Ramos (cell line): ENCODE results near the gene C3orf20.
"Not testable (repeated sequence)": the region's sequence is repeated elsewhere in the genome, so short reads cannot be mapped to it uniquely, and the experiment has no call there.

Source experiments
- in situ Hi-C: fragments of 300-500 bp; cut with MboI; formaldehyde crosslinking; loops from one replicate; pipeline ENCODE4 v1.14.3; 2022; ENCODE audit warnings: low sequenced_read_pairs; ENCODE audit not compliant: unreplicated experiment

The C3orf20 gene

DNA sequence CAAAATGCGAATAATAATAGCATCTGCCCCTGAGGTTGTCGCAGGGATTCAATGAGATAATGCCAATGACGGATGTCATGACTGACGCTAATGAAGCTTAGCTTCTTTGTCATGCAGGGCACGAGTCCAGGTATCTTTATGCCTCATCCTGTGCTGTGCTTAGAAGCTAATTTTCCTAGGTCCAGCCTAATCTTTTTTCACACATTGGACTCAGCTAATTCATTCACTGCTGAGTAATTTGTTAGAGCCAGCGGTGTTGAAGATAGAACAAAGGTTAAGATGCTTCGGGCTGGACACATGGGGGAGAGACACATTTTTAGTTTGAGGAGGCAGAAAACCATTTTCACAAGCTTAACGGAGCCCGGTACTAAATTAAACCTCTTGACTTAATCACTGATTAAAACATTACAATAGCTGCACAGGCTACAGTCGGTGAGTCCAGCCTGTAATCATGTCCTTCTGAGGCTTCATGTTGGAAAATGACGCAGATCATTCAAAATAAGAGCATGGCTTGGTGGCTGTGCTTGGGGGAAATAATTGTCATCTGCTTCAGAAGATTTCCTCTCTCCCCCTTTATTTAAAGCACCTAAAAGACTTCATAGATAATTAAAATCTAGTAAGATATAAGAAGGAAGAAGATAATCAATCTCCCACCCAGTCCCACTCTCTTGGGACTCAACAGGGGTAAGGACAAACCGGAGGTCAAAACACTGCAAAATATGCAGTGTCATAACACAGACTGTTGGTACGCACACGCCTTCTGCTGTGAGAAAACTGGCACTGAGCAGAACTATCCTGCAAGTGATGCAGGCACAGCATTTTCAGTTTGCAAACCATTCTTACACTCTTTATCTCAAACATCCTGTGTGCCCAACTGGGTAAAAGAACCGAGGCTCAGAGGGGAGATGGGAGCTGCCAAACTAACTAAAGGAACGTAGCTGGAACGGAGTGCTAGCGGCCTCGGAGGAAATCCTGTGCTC lies 26.7 kb upstream of the C3orf20 start:
- in situ Hi-C loops, result no loop called here

DNA sequence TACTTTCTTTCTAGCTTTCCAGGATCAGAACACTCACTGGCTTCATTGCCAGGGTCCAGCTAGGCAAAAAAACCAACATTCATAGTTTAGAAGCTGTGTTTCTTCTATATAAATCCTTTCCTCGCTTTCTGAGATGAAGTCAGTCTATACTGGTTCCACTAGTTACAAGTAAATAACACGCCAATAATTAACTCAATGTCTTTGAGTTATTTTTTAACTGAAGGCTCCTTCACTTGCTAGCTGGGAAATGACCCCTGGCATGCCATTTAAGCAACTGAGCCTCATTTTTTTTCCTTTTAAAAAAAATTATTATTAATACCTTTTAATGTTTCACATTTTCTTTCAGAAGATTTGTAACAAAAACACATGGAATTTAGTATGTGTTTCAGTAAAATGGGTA lies 25.5 kb upstream of the C3orf20 start:
- in situ Hi-C loops, result no loop called here

DNA sequence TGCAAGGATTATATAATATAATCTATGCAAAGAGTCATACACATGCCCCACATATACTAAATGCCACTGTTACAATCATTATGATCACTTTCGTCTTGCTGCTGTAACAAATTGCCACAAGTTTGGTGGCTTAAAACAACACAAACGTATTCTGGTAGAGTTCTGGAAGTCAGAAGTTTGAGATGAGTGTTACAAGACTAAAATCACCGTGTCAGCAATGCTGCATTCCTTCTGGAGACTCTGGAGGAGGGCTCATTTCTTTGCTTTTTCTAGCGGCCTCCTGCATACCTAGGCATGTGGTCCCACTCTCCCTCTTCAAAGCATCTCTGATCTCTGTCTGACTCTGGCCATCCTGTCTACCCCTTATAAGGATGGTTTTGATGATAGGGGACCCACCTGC lies 24.7 kb upstream of the C3orf20 start:
- in situ Hi-C loops, result no loop called here

DNA sequence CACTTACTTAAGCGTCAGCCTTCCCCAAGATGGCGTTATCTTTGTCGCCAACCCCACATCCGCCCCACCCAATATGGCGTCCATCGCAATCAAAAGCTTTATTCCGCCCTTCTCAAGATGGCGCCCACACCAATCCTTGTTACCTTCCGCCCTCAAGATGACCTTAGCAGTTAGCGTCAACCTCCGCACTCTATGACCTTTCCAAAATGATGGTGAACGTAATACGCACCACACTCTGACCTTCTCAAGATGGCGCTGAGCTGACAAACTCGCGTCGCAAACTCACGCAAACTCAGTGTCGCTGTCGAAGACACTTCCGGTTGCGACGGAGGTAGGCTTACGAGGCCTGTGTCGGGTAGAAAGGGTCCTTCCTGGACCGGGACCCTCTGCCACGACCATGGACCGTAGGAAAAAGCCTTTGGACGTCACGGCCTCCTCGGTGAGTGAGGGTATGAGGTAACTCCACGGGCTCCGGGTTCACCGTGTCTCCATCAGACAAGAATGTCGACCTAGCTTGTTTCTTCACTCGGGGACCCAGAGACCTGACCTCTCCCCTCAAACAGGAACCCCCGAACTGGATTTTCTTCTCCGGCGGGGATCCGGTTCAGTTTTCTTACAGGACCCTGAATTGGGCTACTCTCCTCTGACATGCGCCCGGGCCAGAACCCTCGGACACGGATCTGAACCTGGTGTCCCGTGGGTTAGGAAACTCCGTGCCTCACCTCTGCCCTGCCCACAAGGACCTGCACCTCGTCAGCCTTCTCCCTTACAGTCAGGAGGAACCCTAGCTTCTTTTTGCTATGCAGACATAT lies 23.3 kb upstream of the C3orf20 start, which contains the start of gene CCDC174:
TSS of gene CCDC174 (plus strand) at position 323 of the 812 bp plus-strand sequence. CDS start at position 398, 75 bp downstream.
- in situ Hi-C loops, result no loop called here

DNA sequence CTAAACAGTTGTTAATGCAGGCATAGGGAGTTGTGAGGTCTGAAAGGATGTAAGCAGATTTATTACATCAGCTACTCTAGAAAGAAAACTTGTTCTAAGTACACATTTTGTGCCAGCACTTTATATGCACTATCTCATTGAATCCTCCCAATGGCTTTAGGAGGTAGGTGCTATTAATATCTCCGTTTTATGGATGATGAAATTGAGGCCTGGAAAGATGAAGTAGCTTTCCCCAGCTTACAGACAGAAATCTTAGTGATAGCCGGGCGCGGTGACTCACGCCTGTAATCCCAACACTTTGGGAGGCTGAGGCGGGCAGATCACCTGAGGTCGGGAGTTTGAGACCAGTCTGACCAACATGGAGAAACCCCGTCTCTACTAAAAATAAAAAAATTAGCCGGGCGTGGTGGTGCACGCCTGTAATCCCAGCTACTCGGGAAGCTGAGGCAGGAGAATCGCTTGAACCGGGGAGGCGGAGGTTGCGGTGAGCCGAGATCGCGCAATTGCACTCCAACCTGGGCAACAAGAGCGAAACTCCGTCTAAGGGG lies 22.5 kb upstream of the C3orf20 start:
- in situ Hi-C loops, result not testable (repeated sequence)

DNA sequence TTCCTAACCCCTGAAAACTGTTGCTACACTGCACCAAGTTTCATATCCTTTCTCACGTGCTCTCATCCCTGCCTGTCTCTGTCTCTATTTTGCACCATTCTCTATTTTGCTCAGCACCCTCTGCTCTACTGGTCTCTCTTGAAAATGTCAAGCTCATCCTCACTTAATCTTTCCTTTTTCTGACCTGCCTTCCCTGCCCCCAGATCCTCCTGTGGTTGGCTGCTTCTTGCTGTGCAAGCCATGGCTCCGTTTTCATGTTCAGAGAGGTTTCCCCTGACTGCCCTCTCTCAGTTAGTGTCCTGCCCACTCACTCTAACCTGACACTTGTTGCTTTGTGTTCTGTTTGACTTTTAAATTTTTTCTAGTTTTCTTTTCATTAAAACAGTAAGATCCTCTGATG lies 17.4 kb upstream of the C3orf20 start:
- in situ Hi-C loops, result no loop called here

DNA sequence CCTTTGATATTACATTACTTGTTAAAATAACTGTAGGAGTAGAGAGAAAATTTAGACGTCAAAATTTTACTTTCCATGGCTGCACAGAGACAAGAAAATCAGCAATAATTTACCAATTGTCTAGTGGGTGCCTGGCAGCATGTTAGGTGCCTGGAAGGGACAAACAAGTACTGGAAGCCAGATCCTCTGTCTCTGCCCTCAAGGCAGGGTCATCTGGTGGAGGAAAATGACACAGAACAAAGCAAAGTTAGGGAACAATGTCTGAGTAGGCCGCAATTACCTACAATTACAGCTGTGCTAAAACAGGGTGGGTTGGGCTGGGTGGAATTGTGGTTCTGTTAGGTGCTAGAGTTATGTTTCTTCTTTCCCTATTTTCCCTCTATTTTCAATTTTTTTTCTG lies 16.0 kb upstream of the C3orf20 start:
- in situ Hi-C loops, result no loop called here

DNA sequence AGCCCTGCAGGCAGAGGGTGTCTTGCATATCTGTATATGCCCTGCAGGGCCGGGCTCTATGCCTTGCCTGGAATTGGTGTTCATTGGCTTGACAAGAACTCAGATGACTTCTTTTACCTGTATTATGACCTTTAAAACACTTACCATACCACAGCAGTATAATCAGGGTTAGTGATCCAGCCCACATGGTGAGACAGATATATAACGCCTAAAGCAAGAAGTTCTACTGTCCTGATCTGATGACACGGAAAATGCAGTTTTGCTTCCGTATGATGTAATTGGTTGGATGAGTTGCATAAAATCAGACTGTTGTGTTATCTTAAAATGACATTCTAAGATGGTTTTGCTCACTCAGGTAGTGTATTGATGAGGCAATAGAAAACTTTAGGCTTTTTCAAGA lies 14.0 kb upstream of the C3orf20 start:
- in situ Hi-C loops, result no loop called here

DNA sequence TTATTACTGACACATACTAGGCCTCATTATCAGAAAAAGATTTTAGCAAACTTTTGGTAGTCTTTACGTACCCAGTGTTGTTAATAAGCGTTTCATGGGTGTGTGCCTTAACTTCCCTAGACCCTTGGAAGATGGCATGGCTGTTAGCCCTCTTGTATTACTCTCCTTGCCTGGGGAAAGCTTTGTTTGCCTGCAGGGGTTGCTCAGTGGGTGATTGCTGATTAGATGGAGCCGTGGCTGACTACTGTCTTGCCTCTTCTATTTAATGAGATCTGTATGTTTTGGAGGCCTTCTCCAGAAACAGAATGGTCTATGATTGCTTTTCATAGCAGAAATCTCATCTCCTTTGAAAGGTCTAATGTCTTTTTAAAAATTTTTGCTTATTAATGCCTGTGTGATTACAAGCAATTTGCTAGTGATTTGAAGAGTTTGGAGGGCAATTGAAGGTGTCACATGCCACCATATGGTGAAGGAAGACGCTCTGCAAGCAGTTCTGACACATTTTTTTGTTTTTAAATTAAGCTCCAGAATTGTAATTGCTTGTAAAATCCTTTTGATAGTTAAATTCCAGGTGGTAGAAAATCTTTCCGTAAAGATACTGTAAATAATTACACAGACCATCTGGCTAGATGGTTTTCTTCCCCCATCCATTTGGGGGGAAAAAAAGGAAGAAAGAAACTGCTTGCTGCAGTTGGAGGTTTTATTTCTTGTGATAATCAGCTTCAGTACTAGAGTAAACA lies 11.4 kb upstream of the C3orf20 start:
- in situ Hi-C loops, result no loop called here

DNA sequence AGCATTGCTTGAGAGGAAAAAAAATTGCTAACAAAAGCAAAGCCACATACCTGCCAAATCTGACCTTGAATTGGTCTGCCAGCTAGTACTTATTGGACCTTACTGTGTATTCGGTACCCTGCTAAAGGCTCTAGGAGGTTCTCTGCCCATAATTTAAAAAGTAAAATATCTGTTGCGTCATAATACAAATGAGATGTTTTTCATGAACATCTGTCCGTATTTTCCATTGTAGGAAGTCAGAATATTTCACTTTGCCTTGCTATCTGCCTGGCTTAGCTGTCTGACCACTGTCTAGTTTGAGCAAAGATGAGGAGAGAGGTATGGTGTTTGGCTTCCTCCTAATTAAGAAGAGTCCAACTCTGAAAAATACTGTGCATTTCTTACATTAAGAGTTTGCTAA lies 10.8 kb upstream of the C3orf20 start:
- in situ Hi-C loops, result no loop called here

DNA sequence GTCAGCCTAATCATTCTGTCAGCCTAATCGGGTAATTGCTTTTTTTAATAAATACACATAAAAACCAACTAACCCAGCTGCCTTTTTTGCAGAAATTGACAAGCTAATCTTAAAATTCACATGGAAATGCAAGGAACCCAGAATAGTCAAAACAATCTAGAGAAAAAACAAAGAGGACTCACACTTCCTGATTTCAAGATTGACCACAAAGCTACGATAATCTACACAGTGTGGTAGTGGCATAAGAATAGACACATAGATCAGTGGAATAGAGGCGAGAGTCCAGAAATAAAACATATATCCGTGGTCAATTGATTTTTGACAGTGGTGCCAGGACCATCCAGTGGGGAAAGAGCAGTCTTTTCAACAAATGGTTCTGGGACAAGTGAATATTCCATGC lies 2.4 kb upstream of the C3orf20 start:
- in situ Hi-C loops, result no loop called here

DNA sequence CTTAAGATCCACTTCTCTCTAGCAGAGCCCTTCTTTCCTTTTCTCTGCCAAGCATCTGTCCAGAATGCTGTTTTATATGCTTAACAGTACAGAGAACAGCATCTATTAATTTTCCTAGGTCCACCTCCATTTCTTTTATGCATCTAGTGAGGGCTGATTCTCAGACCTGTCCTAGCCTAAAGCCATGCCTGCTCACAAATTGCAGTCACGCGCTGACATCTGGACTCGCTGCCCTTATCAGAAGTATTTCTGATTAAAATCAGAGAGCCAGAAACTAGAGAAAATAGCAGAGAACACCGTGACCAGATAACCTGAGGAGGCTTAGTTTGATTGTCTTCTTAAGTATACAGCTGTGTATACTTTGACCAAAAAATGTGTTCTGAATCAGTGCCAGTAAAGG lies 1.9 kb downstream of the C3orf20 start:
- in situ Hi-C loops, result loop anchor here (5.0 kb wide), 1 partner anchor 105 kb away; no protein-coding TSS in a partner anchor

DNA sequence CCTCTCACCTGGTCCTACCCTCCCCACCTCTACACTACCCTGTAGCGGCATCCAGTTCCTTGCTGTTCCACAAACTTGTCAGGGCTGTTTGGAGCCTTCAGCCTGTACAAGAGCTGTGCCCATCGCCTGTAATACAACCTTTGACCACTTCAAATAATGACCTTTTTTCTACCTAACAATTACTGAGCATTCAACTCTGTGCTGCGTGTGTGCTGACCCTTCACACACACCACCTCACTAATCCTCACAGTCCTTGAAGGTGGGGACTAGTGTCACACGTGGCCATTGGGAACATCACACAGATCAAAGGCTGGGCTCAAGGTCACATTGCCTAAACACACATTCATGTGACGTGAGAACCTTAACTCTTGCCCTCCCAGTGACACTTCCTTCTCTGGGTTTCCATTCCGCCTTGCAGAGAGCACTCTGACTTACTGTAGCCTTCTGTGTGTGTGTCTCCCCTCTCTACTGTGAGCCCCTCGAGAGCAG lies 3.1 kb downstream of the C3orf20 start:
- in situ Hi-C loops, result loop anchor here (5.0 kb wide), 1 partner anchor 104 kb away; no protein-coding TSS in a partner anchor

DNA sequence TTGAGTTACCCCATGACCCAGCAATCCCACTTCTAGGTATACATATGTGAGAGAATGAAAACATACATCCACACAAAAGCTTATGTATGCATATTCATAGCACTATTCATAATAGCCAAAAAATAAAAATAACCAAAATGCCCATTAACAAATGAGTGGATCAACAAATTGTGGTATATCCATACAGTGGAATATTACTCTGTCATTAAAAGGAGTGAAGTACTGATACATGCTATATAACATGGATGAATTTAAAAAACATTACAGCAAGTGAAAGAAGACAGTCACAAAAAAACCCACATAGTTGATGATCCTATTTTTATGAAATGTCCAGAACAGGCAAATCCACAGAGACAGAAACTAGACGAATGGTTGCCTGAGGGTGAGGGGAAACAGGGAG lies 5.2 kb downstream of the C3orf20 start:
- in situ Hi-C loops, result no loop called here

DNA sequence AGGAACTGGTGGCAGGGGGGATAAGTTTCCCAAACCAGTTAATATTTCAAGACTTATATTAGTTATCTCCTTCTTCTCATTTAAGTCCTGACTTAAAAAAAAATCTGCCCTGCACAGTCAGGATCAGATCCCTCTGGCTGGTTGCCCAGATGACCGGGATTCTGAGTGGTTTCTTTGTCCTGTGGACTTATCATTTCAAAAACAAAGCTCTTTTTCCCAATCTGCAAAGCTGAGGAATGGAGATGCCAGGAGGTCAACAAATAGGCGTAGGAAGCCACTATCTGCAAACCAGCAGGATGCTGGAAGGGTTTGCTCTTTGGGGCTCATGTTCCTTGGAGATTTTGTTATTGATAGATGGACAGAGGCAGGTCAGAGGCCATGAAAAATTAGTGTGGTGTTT lies 5.8 kb downstream of the C3orf20 start:
- in situ Hi-C loops, result no loop called here

DNA sequence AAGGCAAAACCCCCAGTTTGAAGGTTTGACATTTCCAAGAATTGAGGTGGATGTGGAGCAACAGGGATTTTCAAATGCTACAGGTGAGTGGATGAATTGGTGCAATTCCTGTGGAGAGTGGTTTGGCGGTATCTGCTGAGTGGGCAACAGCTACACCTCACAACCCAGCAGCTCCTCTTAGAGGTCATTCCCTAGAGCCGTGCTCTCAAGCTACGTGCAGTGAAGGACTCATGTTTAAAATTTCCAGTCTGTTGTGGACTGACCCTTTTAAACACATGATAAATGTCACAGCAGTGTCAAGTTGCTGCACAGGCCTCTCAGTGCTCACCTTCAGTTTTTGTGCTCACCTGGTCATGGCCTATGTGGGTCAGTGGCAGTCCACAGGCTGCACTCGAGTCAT lies 9.5 kb downstream of the C3orf20 start:
- in situ Hi-C loops, result no loop called here

DNA sequence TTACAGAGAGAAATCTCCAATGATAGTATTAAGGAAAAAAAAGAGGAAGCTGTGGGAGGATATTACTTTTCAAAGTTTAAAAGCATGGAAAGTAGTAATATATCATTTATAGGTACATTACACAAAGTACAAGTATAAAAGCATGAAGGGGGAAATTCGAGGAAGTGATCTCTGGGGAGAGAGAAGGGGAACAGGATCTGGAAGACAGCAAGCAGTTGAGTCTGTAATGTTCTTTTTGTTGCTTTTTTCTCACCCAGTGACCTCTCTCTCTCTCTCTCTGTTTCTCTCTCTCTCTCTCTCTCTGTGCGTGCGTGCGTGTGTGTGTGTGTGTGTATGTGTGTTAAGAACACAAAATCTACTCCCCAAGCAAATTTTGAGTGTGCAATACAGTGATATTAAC lies 10.2 kb downstream of the C3orf20 start:
- in situ Hi-C loops, result no loop called here

DNA sequence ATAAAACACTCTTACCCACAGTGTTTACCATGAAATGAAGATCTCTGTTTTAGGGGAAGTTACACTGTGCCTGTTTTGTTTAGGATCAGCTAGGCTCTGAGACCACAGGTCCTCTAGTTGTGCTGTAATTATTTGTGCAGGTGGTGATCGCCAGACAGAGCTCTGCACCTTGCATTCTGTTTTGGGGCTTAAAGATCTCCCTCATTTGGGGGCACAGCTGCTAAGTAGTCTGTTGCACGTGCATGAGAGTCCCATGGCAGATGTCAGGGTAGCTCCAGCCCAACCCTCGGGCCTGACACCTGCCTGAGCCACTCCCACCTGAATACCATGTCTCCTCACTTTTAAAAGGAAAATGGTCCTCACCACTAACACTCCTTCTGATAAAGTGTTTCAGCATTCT lies 12.4 kb downstream of the C3orf20 start:
- in situ Hi-C loops, result no loop called here

DNA sequence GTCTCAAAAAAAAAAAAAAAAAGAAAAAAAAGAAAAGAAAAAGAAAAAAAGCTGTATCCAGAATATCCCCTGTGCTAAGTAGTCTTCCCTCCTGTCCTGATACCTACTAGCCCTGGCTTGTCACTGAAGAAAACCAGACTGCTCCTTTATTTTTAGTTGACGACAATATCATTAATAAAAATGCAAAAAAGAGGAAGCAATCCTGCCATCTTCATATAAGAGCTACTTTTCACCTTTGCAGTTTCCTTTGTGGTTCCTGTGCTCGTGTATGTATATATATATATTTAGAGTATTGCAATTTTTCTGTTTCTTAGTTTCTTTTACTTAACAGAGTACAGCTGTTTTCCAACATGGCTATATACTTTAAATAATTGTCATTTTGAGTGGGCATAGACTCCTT lies 13.6 kb downstream of the C3orf20 start:
- in situ Hi-C loops, result no loop called here
